ENCODE data around the gene PEX11B. TPM values are rescaled to one million over a fixed set of nuclear protein-coding genes. Genes with fewer than 3 reads are reported as not detected.
A peak's percentile ranks its signal among the peaks of the same experiment; 100 is the strongest.

PEX11B gene
- total RNA-seq, 3 donors from 2014 or later (not counting 1 experiment from before 2014, with no cell fraction given), result 20.6 to 26.0 (median 24.9) TPM

DNA sequence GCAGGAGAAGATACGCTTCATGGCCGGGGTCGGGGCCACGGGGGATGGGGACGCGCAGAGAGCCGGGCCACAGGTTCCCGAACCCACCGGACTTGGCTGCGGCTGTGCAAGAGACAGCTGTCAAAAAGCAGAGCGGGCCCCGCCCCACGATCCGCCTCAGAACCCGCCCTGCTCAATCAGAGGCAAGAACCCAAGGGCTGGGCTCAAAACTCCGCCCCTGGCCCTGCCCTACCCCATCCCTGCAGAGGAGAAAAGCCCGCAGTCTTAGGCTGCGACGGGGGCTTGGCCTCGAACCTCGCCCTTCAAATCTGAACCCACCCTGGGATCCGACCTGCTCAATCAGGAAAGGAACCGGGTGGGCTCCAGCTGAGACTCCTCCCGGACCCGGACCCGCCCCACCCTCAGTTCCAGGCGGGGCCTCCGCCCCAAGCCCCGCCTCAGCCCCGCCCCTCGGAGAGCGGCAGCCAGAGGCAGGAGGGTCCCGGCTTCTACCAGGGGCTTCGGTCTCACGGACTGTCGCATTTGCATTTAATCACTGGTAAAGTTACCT lies 32.7 kb downstream of the PEX11B start, which contains the start of gene ANKRD35:
Gene ANKRD35 (minus strand): TSS at position 129 of the 550 bp plus-strand sequence. CDS start 108 bp downstream, at position 21.
- Mint-ChIP-seq H3K4me1 (peaks cover 4 to 12% of the 10 kb centered on the region in 2 donors), H3K4me3 (peak within 1 kb of the TSS; percentile 52), H3K36me3 (no peaks in the 10 kb centered on the region), H3K9me3 (no peaks in the 10 kb centered on the region), H3K27me3 (ENCODE audit: low read depth in 2 of 2) (peaks cover 10 to 18% of the 10 kb centered on the region in 2 donors), H3K27ac (peak within 1 kb of the TSS in 1 of 2 donors; percentile 6)
- TF ChIP-seq, protein P1, sequence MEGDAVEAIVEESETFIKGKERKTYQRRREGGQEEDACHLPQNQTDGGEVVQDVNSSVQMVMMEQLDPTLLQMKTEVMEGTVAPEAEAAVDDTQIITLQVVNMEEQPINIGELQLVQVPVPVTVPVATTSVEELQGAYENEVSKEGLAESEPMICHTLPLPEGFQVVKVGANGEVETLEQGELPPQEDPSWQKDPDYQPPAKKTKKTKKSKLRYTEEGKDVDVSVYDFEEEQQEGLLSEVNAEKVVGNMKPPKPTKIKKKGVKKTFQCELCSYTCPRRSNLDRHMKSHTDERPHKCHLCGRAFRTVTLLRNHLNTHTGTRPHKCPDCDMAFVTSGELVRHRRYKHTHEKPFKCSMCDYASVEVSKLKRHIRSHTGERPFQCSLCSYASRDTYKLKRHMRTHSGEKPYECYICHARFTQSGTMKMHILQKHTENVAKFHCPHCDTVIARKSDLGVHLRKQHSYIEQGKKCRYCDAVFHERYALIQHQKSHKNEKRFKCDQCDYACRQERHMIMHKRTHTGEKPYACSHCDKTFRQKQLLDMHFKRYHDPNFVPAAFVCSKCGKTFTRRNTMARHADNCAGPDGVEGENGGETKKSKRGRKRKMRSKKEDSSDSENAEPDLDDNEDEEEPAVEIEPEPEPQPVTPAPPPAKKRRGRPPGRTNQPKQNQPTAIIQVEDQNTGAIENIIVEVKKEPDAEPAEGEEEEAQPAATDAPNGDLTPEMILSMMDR (IDR thresholded peaks at IDR 0.05), result no peak
- Histone ChIP-seq H3K27ac (ENCODE audit: low read length) (no peak within 1 kb of the TSS), H3K9me3 (ENCODE audit: control insufficient read depth, insufficient read depth, low read length) (no peaks in the 10 kb centered on the region), H3K27me3 (ENCODE audit: control insufficient read depth, insufficient read depth, low read length) (peaks cover 11% of the 10 kb centered on the region), H3K4me3 (ENCODE audit: low read length) (peak within 1 kb of the TSS; percentile 76), H3K4me1 (ENCODE audit: control insufficient read depth, insufficient read depth, low read length) (peaks cover 16% of the 10 kb centered on the region), H3K36me3 (ENCODE audit: control insufficient read depth, insufficient read depth, low read length) (no peaks in the 10 kb centered on the region)
- 1% methylated on average over 36 of the region's 36 CpGs for WGBS (ENCODE audit: insufficient coverage)
- intact Hi-C loops (cut with micrococcal nuclease), result loop anchor here (1.0 kb wide), 1 partner anchor 33 kb away; no protein-coding TSS in a partner anchor
- DNase-seq (peak; percentile 82 to 91), ATAC-seq (peak; percentile 98 to 99 (median 98))

DNA sequence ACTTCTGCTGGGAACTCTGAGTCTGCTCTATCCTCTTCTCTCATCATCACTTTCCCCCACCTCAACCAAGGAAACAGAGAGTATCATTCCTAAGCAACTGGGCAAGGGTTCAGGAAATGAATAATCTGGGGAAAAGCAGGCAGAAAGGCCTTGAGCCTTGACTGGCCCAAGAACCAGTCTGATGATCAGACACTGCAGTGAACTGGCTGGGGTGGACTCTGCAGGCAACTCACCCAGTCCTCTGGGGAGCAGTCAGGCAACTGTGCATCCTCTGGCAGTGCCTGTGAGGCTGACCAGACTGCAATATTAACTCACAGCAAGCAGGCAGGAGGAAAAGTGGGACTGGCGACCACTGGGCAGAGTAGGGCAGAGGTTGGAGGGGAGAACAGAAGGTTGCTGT lies 33.8 kb downstream of the PEX11B start:
- H3K4me3 ChIP-seq (ENCODE audit: low read length), result no peak overlapping the region
- peaks cover 16% of the 10 kb centered on the region for H3K4me1 ChIP-seq (ENCODE audit: control insufficient read depth, insufficient read depth, low read length)
- H3K27me3 ChIP-seq (ENCODE audit: control insufficient read depth, insufficient read depth, low read length), result peaks cover 11% of the 10 kb centered on the region
- Mint-ChIP-seq H3K9me3 (no peaks in the 10 kb centered on the region), H3K4me3 (peak overlapping the region; percentile 52), H3K36me3 (no peaks in the 10 kb centered on the region), H3K27ac (peak overlapping the region in 1 of 2 donors; percentile 6), H3K4me1 (peaks cover 4 to 12% of the 10 kb centered on the region in 2 donors), H3K27me3 (ENCODE audit: low read depth in 2 of 2) (peaks cover 10 to 18% of the 10 kb centered on the region in 2 donors)
- DNase-seq, result no peak
- H3K9me3 ChIP-seq (ENCODE audit: control insufficient read depth, insufficient read depth, low read length), result no peaks in the 10 kb centered on the region
- H3K36me3 ChIP-seq (ENCODE audit: control insufficient read depth, insufficient read depth, low read length), result no peaks in the 10 kb centered on the region
- TF ChIP-seq, protein P1 (IDR thresholded peaks at IDR 0.05), result no peak
- ATAC-seq, result no peak
- H3K27ac ChIP-seq (ENCODE audit: low read length), result no peak overlapping the region
- intact Hi-C loops (cut with micrococcal nuclease), result loop anchor here (1.0 kb wide), 1 partner anchor 35 kb away; no protein-coding TSS in a partner anchor
- WGBS (ENCODE audit: insufficient coverage), result 86% methylated on average over 1 of the region's 1 CpG

DNA sequence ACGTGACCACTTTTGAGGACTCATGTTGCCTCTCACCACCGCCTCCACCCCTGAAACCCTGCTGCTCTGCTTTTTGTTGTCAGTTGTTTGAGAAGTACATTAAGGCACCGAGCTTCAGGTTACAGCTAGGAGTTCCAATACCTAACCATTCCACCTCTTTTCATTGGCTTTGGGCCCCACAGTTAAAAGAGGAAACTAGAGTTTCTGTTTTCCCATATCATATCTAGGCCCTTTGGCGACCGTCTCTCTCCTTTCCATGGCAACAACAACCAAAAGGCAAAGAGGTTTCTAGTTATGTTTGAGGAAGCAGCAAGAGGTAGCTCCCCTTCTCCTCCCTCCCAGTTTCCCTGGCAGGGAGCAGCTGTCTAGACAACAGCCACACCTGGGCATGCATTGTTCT lies 38.7 kb downstream of the PEX11B start:
- no peak overlapping the region for H3K27ac ChIP-seq (ENCODE audit: low read length)
- Mint-ChIP-seq H3K9me3 (no peaks in the 10 kb centered on the region), H3K27me3 (ENCODE audit: low read depth in 2 of 2) (peaks cover 8 to 18% of the 10 kb centered on the region in 2 donors), H3K4me1 (peaks cover 0 to 3% of the 10 kb centered on the region in 2 donors), H3K27ac (no peak overlapping the region), H3K4me3 (no peak overlapping the region), H3K36me3 (no peaks in the 10 kb centered on the region)
- no peaks in the 10 kb centered on the region for H3K36me3 ChIP-seq (ENCODE audit: control insufficient read depth, insufficient read depth, low read length)
- peaks cover 8% of the 10 kb centered on the region for H3K27me3 ChIP-seq (ENCODE audit: control insufficient read depth, insufficient read depth, low read length)
- H3K4me3 ChIP-seq (ENCODE audit: low read length), result no peak overlapping the region
- ATAC-seq (no peak), DNase-seq (no peak)
- no peaks in the 10 kb centered on the region for H3K9me3 ChIP-seq (ENCODE audit: control insufficient read depth, insufficient read depth, low read length)
- no peaks in the 10 kb centered on the region for H3K4me1 ChIP-seq (ENCODE audit: control insufficient read depth, insufficient read depth, low read length)
- intact Hi-C loops (cut with micrococcal nuclease), result no loop called here
- 77% methylated on average over 3 of the region's 5 CpGs for WGBS (ENCODE audit: insufficient coverage)
- TF ChIP-seq, protein P1 (IDR thresholded peaks at IDR 0.05), result no peak

All from natural killer cell (primary cell).